Mesenchymal stem cell (in vitro differentiated cells and primary cell): ENCODE measurements around the gene TBL3.
A peak's percentile ranks its signal among the peaks of the same experiment; 100 is the strongest.

Experiments
- DNase-seq: peaks from one replicate; pipeline ENCODE4 v3.0.0-alpha.2; 2013
- H2AFZ ChIP-seq: one replicate; pipeline ENCODE4 v1.6.1; 2013; ENCODE audit warnings: low read depth, mild to moderate bottlenecking, control low read depth, inconsistent platforms, low read length, moderate library complexity
- H2AK5ac ChIP-seq: 2 replicates; pipeline ENCODE4 v1.6.1; 2013; ENCODE audit warnings: low read length, moderate library complexity, mild to moderate bottlenecking, inconsistent platforms; ENCODE audit not compliant: severe bottlenecking
- H2BK120ac ChIP-seq: one replicate; pipeline ENCODE4 v1.6.1; 2013; ENCODE audit warnings: low read depth, mild to moderate bottlenecking, inconsistent platforms, low read length, moderate library complexity
- H2BK12ac ChIP-seq, 2 experiments: one replicate each; pipeline ENCODE4 v1.6.1; 2013; ENCODE audit warnings: inconsistent platforms in 2 of 2, low read length in 2 of 2, mild to moderate bottlenecking in 2 of 2, moderate library complexity in 2 of 2, control low read depth in 1 of 2
- H2BK15ac ChIP-seq: one replicate; pipeline ENCODE4 v1.6.1; 2013; ENCODE audit warnings: mild to moderate bottlenecking, low read depth, inconsistent platforms; ENCODE audit not compliant: poor library complexity, severe bottlenecking
- H2BK5ac ChIP-seq: 2 replicates; pipeline ENCODE4 v1.6.1; 2013; ENCODE audit warnings: low read depth, mild to moderate bottlenecking, low read length, control low read depth, inconsistent platforms; ENCODE audit not compliant: poor library complexity, severe bottlenecking
- H3K14ac ChIP-seq, 2 experiments: one replicate each; pipeline ENCODE4 v1.6.1; 2013; ENCODE audit warnings: inconsistent platforms in 2 of 2, low read length in 2 of 2, control low read depth in 1 of 2, mild to moderate bottlenecking in 1 of 2, moderate library complexity in 1 of 2
- H3K18ac ChIP-seq, 2 experiments: one replicate each; pipeline ENCODE4 v1.6.1; 2013; ENCODE audit warnings: inconsistent platforms in 2 of 2, low read length in 2 of 2, control low read depth in 1 of 2, low read depth in 1 of 2, mild to moderate bottlenecking in 1 of 2
- H3K23ac ChIP-seq, 2 experiments: one replicate each; pipeline ENCODE4 v1.6.1; 2013; ENCODE audit warnings: inconsistent platforms in 2 of 2, low read length in 2 of 2, mild to moderate bottlenecking in 2 of 2, moderate library complexity in 2 of 2, control low read depth in 1 of 2
- H3K27ac ChIP-seq: 2 replicates; pipeline ENCODE4 v1.5.1; 2013; ENCODE audit warnings: mild to moderate bottlenecking, moderate library complexity, low read length, control low read depth, inconsistent platforms; ENCODE audit not compliant: poor library complexity, severe bottlenecking
- H3K27me3 ChIP-seq, 2 experiments: 2 replicates each; pipeline versions ENCODE4 v1.6.1 to v1.7.0; 2013; ENCODE audit warnings: low read length in 2 of 2, mild to moderate bottlenecking in 2 of 2, moderate library complexity in 2 of 2, control low read depth in 1 of 2, inconsistent platforms in 1 of 2; ENCODE audit not compliant: control insufficient read depth in 1 of 2, insufficient read depth in 1 of 2
- H3K36me3 ChIP-seq, 2 experiments: 2 replicates each; pipeline versions ENCODE4 v1.6.1 to v1.7.0; 2013; ENCODE audit warnings: low read length in 2 of 2, control low read depth in 1 of 2, inconsistent platforms in 1 of 2, low read depth in 1 of 2, mild to moderate bottlenecking in 1 of 2; ENCODE audit not compliant: insufficient read depth in 2 of 2, control insufficient read depth in 1 of 2
- H3K4ac ChIP-seq, 2 experiments: one replicate each; pipeline ENCODE4 v1.6.1; 2013; ENCODE audit warnings: inconsistent platforms in 2 of 2, low read length in 2 of 2, mild to moderate bottlenecking in 2 of 2, moderate library complexity in 2 of 2, control low read depth in 1 of 2, low read depth in 1 of 2
- H3K4me1 ChIP-seq: 2 replicates; pipeline ENCODE4 v1.6.1; 2013; ENCODE audit warnings: low read depth, low read length, control low read depth; ENCODE audit not compliant: control insufficient read depth, insufficient read depth
- H3K4me2 ChIP-seq: 2 replicates; pipeline ENCODE4 v1.6.1; 2013; ENCODE audit warnings: low read length, mild to moderate bottlenecking, inconsistent platforms; ENCODE audit not compliant: poor library complexity, severe bottlenecking
- H3K4me3 ChIP-seq, 2 experiments: 2 replicates each; pipeline versions ENCODE4 v1.5.1 to v1.7.0; 2013; ENCODE audit warnings: low read length in 2 of 2, mild to moderate bottlenecking in 2 of 2, control low read depth in 1 of 2, low read depth in 1 of 2; ENCODE audit not compliant: insufficient read depth in 1 of 2
- H3K79me1 ChIP-seq: replicated peaks from 2 replicates; pipeline ENCODE4 v1.6.1; 2013; ENCODE audit warnings: mild to moderate bottlenecking, control low read depth, low read length, inconsistent platforms; ENCODE audit not compliant: poor library complexity, severe bottlenecking
- H3K9ac ChIP-seq: 2 replicates; pipeline ENCODE4 v1.7.0; 2013; ENCODE audit warnings: mild to moderate bottlenecking, low read length, moderate library complexity
- H3K9me3 ChIP-seq: 2 replicates; pipeline ENCODE4 v1.7.0; 2013; ENCODE audit warnings: mild to moderate bottlenecking, low read length; ENCODE audit not compliant: control insufficient read depth
- H4K8ac ChIP-seq: one replicate; pipeline ENCODE4 v1.6.1; 2013; ENCODE audit warnings: inconsistent platforms, mild to moderate bottlenecking, low read length, moderate library complexity
- H4K91ac ChIP-seq: one replicate; pipeline ENCODE4 v1.6.1; 2013; ENCODE audit warnings: mild to moderate bottlenecking, low read length, inconsistent platforms
- WGBS: methylation state at CpG from one replicate; pipeline ENCODE4 v1.1.7; 2013; ENCODE audit warnings: mixed read lengths; 5-methylcytosine and 5-hydroxymethylcytosine counted together

TBL3 gene

GRCh38 chr16:1989209-1990100 is 17.6 kb downstream of the TBL3 start, which contains the start of gene SYNGR3:
TSS of gene SYNGR3 (plus strand) at chr16:1989970. CDS start at chr16:1990103, 133 bp downstream.
- H4K8ac ChIP-seq = no peak within 1 kb of the TSS
- H3K9ac ChIP-seq = no peak within 1 kb of the TSS

GRCh38 chr16:1990101-1990350 is 18.2 kb downstream of the TBL3 start:
- no peak overlapping the region for H3K4ac ChIP-seq
- no CpG with 5 or more reads among the region's 25 CpGs for WGBS
- no peak overlapping the region for H3K18ac ChIP-seq
- no peak overlapping the region for H2BK120ac ChIP-seq
- H4K91ac ChIP-seq = no peak overlapping the region
- H3K4me3 ChIP-seq = peak overlapping the region in 1 of 2 experiments; percentile 31
- no peak for DNase-seq
- peaks cover 47% of the 10 kb centered on the region for H3K4me1 ChIP-seq
- peaks cover 18 to 32% of the 10 kb centered on the region in 2 experiments for H3K36me3 ChIP-seq
- H3K27ac ChIP-seq = no peak overlapping the region
- peak overlapping the region; percentile 63 for H3K4me2 ChIP-seq
- H2AK5ac ChIP-seq = no peak overlapping the region
- H3K27me3 ChIP-seq = peaks cover 27 to 34% of the 10 kb centered on the region in 2 experiments
- no peaks in the 10 kb centered on the region for H3K9me3 ChIP-seq
- H3K9ac ChIP-seq = no peak overlapping the region
- H3K79me1 ChIP-seq = peaks cover 20% of the 10 kb centered on the region
- no peak overlapping the region for H2AFZ ChIP-seq
- H2BK15ac ChIP-seq = no peak overlapping the region
- no peak overlapping the region for H2BK12ac ChIP-seq
- no peak overlapping the region for H2BK5ac ChIP-seq
- no peak overlapping the region for H4K8ac ChIP-seq
- no peak overlapping the region for H3K23ac ChIP-seq
- no peak overlapping the region for H3K14ac ChIP-seq

More at GRCh38 chr16:1989209-1990100, 17.6 kb downstream of the TBL3 start, which contains the start of gene SYNGR3:
- Histone ChIP-seq H2AFZ (no peak within 1 kb of the TSS), H3K36me3 (peaks cover 18 to 32% of the 10 kb centered on the region in 2 experiments), H3K9me3 (no peaks in the 10 kb centered on the region), H2BK12ac (peak within 1 kb of the TSS in 1 of 2 experiments; percentile 45), H3K4me1 (peaks cover 49% of the 10 kb centered on the region), H4K91ac (peak within 1 kb of the TSS; percentile 22), H3K27me3 (peaks cover 27 to 34% of the 10 kb centered on the region in 2 experiments), H2BK15ac (no peak within 1 kb of the TSS), H3K14ac (no peak within 1 kb of the TSS), H2AK5ac (no peak within 1 kb of the TSS), H3K23ac (peak within 1 kb of the TSS in 1 of 2 experiments; percentile 56), H3K79me1 (peaks cover 20% of the 10 kb centered on the region), H3K4me3 (peak within 1 kb of the TSS in 1 of 2 experiments; percentile 31), H2BK5ac (no peak within 1 kb of the TSS), H3K4me2 (peak within 1 kb of the TSS; percentile 63), H3K27ac (no peak within 1 kb of the TSS), H3K18ac (no peak within 1 kb of the TSS), H3K4ac (no peak within 1 kb of the TSS), H2BK120ac (no peak within 1 kb of the TSS)
- 23% methylated on average over 33 of the region's 67 CpGs for WGBS
- DNase-seq = no peak

GRCh38 chr16:1990351-1991134 is 18.7 kb downstream of the TBL3 start:
- Histone ChIP-seq H4K91ac (peak overlapping the region; percentile 22), H2BK15ac (no peak overlapping the region), H3K18ac (no peak overlapping the region), H3K27ac (no peak overlapping the region), H2BK120ac (no peak overlapping the region), H3K27me3 (peaks cover 27 to 34% of the 10 kb centered on the region in 2 experiments), H2AK5ac (no peak overlapping the region), H3K23ac (peak overlapping the region in 1 of 2 experiments; percentile 56), H2AFZ (no peak overlapping the region), H3K4me3 (peak overlapping the region in 1 of 2 experiments; percentile 15), H3K9ac (no peak overlapping the region), H3K4me1 (peaks cover 41% of the 10 kb centered on the region), H3K4me2 (peak overlapping the region; percentile 63), H3K4ac (no peak overlapping the region), H3K79me1 (peaks cover 14% of the 10 kb centered on the region), H2BK12ac (peak overlapping the region in 1 of 2 experiments; percentile 45), H4K8ac (no peak overlapping the region), H3K14ac (no peak overlapping the region), H3K36me3 (peaks cover 22 to 29% of the 10 kb centered on the region in 2 experiments), H3K9me3 (no peaks in the 10 kb centered on the region), H2BK5ac (no peak overlapping the region)
- WGBS = 6% methylated on average over 26 of the region's 50 CpGs
- no peak for DNase-seq

GRCh38 chr16:1991135-1991551 is 19.3 kb downstream of the TBL3 start:
- Histone ChIP-seq H3K9me3 (no peaks in the 10 kb centered on the region), H3K4me2 (no peak overlapping the region), H3K4me3 (peak overlapping the region in 1 of 2 experiments; percentile 14), H2BK12ac (no peak overlapping the region), H4K8ac (no peak overlapping the region), H3K27me3 (peaks cover 27 to 34% of the 10 kb centered on the region in 2 experiments), H3K36me3 (peaks cover 20 to 23% of the 10 kb centered on the region in 2 experiments), H2BK5ac (no peak overlapping the region), H2BK120ac (no peak overlapping the region), H3K9ac (no peak overlapping the region), H2AK5ac (no peak overlapping the region), H3K4me1 (peaks cover 39% of the 10 kb centered on the region), H2BK15ac (no peak overlapping the region), H2AFZ (no peak overlapping the region), H4K91ac (peak overlapping the region; percentile 22), H3K18ac (no peak overlapping the region), H3K27ac (no peak overlapping the region), H3K79me1 (peaks cover 8% of the 10 kb centered on the region), H3K4ac (no peak overlapping the region), H3K14ac (no peak overlapping the region), H3K23ac (no peak overlapping the region)
- 19% methylated on average over 18 of the region's 18 CpGs for WGBS
- no peak for DNase-seq
